ENCODE measurements around the gene HMG20A. TPM values are rescaled to one million over a fixed set of nuclear protein-coding genes. Genes with fewer than 3 reads are reported as not detected.

Gene HMG20A
- total RNA-seq, 1 experiment from 2014 or later = 62.2 TPM

DNA sequence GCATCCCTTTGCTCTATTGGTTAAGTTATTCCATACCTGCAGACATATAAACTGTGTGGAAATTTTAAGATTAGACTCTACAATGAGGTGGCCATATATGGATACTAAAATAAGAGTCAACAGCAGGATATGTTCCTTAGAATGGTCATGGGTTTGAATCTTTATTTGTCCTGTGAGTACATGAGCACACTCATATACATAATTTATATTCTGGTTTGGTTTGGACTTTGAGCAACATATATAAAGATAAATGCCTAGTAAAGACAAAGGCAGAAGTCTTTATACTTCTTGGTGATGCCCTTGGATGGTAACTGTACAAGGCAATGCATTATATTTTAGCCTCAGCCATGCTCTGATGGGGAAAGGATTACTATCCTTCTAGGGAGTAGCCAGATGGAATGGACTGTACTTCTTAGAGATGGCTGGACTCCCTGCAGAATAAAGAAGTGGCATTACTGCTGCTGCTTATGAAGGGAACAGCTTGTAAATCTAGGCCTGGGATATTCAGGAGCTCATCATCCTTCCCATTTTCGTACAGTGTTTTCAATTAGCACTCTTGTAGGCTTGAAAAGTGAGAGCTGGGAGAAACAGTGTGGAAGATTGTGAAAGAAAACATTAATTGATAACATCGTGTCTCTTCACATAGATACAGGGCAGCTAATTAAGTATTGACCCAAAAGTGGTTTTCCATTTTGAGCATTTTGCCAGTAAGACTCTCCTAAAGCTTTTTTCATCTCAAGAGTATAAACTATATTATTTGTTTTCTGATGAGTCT is 60.4 kb downstream of the HMG20A start (continued):
- TF ChIP-seq, protein P1, sequence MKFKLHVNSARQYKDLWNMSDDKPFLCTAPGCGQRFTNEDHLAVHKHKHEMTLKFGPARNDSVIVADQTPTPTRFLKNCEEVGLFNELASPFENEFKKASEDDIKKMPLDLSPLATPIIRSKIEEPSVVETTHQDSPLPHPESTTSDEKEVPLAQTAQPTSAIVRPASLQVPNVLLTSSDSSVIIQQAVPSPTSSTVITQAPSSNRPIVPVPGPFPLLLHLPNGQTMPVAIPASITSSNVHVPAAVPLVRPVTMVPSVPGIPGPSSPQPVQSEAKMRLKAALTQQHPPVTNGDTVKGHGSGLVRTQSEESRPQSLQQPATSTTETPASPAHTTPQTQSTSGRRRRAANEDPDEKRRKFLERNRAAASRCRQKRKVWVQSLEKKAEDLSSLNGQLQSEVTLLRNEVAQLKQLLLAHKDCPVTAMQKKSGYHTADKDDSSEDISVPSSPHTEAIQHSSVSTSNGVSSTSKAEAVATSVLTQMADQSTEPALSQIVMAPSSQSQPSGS (CRISPR knock-in tag; IDR thresholded peaks at IDR 0.05; ENCODE audit: borderline replicate concordance, low read depth) = no peak
- TF ChIP-seq, protein P2, sequence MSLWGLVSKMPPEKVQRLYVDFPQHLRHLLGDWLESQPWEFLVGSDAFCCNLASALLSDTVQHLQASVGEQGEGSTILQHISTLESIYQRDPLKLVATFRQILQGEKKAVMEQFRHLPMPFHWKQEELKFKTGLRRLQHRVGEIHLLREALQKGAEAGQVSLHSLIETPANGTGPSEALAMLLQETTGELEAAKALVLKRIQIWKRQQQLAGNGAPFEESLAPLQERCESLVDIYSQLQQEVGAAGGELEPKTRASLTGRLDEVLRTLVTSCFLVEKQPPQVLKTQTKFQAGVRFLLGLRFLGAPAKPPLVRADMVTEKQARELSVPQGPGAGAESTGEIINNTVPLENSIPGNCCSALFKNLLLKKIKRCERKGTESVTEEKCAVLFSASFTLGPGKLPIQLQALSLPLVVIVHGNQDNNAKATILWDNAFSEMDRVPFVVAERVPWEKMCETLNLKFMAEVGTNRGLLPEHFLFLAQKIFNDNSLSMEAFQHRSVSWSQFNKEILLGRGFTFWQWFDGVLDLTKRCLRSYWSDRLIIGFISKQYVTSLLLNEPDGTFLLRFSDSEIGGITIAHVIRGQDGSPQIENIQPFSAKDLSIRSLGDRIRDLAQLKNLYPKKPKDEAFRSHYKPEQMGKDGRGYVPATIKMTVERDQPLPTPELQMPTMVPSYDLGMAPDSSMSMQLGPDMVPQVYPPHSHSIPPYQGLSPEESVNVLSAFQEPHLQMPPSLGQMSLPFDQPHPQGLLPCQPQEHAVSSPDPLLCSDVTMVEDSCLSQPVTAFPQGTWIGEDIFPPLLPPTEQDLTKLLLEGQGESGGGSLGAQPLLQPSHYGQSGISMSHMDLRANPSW (CRISPR knock-in tag; conservative IDR thresholded peaks at IDR 0.05; ENCODE audit: low read depth) = no peak
- no peak for TF ChIP-seq PRRX2 (CRISPR knock-in tag; IDR thresholded peaks at IDR 0.05)
- TF ChIP-seq, protein P3, sequence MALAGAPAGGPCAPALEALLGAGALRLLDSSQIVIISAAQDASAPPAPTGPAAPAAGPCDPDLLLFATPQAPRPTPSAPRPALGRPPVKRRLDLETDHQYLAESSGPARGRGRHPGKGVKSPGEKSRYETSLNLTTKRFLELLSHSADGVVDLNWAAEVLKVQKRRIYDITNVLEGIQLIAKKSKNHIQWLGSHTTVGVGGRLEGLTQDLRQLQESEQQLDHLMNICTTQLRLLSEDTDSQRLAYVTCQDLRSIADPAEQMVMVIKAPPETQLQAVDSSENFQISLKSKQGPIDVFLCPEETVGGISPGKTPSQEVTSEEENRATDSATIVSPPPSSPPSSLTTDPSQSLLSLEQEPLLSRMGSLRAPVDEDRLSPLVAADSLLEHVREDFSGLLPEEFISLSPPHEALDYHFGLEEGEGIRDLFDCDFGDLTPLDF (CRISPR knock-in tag; IDR thresholded peaks at IDR 0.05) = no peak
- TF ChIP-seq, protein P4, sequence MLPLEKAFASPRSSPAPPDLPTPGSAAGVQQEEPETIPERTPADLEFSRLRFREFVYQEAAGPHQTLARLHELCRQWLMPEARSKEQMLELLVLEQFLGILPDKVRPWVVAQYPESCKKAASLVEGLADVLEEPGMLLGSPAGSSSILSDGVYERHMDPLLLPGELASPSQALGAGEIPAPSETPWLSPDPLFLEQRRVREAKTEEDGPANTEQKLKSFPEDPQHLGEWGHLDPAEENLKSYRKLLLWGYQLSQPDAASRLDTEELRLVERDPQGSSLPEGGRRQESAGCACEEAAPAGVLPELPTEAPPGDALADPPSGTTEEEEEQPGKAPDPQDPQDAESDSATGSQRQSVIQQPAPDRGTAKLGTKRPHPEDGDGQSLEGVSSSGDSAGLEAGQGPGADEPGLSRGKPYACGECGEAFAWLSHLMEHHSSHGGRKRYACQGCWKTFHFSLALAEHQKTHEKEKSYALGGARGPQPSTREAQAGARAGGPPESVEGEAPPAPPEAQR (CRISPR knock-in tag; IDR thresholded peaks at IDR 0.05) = no peak
- TF ChIP-seq ATF1 (CRISPR knock-in tag; IDR thresholded peaks at IDR 0.05) = no peak
- TF ChIP-seq, protein P5, sequence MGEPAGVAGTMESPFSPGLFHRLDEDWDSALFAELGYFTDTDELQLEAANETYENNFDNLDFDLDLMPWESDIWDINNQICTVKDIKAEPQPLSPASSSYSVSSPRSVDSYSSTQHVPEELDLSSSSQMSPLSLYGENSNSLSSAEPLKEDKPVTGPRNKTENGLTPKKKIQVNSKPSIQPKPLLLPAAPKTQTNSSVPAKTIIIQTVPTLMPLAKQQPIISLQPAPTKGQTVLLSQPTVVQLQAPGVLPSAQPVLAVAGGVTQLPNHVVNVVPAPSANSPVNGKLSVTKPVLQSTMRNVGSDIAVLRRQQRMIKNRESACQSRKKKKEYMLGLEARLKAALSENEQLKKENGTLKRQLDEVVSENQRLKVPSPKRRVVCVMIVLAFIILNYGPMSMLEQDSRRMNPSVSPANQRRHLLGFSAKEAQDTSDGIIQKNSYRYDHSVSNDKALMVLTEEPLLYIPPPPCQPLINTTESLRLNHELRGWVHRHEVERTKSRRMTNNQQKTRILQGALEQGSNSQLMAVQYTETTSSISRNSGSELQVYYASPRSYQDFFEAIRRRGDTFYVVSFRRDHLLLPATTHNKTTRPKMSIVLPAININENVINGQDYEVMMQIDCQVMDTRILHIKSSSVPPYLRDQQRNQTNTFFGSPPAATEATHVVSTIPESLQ (CRISPR knock-in tag; IDR thresholded peaks at IDR 0.05) = no peak
- no peak for TF ChIP-seq GTF2I (CRISPR knock-in tag; conservative IDR thresholded peaks at IDR 0.05)
- no peak for TF ChIP-seq CREM (CRISPR knock-in tag; IDR thresholded peaks at IDR 0.05)
- TF ChIP-seq, protein P6, sequence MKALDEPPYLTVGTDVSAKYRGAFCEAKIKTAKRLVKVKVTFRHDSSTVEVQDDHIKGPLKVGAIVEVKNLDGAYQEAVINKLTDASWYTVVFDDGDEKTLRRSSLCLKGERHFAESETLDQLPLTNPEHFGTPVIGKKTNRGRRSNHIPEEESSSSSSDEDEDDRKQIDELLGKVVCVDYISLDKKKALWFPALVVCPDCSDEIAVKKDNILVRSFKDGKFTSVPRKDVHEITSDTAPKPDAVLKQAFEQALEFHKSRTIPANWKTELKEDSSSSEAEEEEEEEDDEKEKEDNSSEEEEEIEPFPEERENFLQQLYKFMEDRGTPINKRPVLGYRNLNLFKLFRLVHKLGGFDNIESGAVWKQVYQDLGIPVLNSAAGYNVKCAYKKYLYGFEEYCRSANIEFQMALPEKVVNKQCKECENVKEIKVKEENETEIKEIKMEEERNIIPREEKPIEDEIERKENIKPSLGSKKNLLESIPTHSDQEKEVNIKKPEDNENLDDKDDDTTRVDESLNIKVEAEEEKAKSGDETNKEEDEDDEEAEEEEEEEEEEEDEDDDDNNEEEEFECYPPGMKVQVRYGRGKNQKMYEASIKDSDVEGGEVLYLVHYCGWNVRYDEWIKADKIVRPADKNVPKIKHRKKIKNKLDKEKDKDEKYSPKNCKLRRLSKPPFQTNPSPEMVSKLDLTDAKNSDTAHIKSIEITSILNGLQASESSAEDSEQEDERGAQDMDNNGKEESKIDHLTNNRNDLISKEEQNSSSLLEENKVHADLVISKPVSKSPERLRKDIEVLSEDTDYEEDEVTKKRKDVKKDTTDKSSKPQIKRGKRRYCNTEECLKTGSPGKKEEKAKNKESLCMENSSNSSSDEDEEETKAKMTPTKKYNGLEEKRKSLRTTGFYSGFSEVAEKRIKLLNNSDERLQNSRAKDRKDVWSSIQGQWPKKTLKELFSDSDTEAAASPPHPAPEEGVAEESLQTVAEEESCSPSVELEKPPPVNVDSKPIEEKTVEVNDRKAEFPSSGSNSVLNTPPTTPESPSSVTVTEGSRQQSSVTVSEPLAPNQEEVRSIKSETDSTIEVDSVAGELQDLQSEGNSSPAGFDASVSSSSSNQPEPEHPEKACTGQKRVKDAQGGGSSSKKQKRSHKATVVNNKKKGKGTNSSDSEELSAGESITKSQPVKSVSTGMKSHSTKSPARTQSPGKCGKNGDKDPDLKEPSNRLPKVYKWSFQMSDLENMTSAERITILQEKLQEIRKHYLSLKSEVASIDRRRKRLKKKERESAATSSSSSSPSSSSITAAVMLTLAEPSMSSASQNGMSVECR (CRISPR knock-in tag; IDR thresholded peaks at IDR 0.05; ENCODE audit: borderline replicate concordance) = no peak
- TF ChIP-seq MYBL2 (CRISPR knock-in tag; IDR thresholded peaks at IDR 0.05) = no peak
- TF ChIP-seq FOXJ3 (CRISPR knock-in tag; IDR thresholded peaks at IDR 0.05; ENCODE audit: borderline replicate concordance) = no peak

Measured in WTC11 (cell line).